IgD-negative memory B cell (primary cell): ENCODE measurements around the gene C22orf23. TPM values are rescaled to one million over a fixed set of nuclear protein-coding genes. Genes with fewer than 3 reads are reported as not detected.
"Not testable (repeated sequence)": the region's sequence is repeated elsewhere in the genome, so short reads cannot be mapped to it uniquely, and the experiment has no call there.

Experiments
- H3K27ac Mint-ChIP-seq, 3 donors: one replicate each; pipeline ENCODE4 v1.8.0; 2020 to 2022; ENCODE audit warnings: mild to moderate bottlenecking in 3 of 3, mixed read lengths in 3 of 3, moderate library complexity in 1 of 3
- H3K27me3 Mint-ChIP-seq: one replicate; pipeline ENCODE4 v1.8.0; 2021; ENCODE audit warnings: mixed read lengths
- H3K36me3 Mint-ChIP-seq: one replicate; pipeline ENCODE4 v1.8.0; 2020; ENCODE audit warnings: mild to moderate bottlenecking, mixed read lengths
- H3K4me1 Mint-ChIP-seq, 3 donors: one replicate each; pipeline ENCODE4 v1.8.0; 2020 to 2022; ENCODE audit warnings: mixed read lengths in 3 of 3, mild to moderate bottlenecking in 1 of 3
- H3K4me3 Mint-ChIP-seq, 4 donors: one replicate each; pipeline ENCODE4 v1.8.0; 2020 to 2022; ENCODE audit warnings: mild to moderate bottlenecking in 4 of 4, mixed read lengths in 4 of 4, moderate library complexity in 3 of 4
- H3K9me3 Mint-ChIP-seq, 3 donors: one replicate each; pipeline ENCODE4 v1.8.0; 2020 to 2021; ENCODE audit warnings: mixed read lengths in 3 of 3, mild to moderate bottlenecking in 1 of 3
- polyA plus RNA-seq: library from polyadenylated mRNA; unstranded; fragments of 300-500 nt; fragmentation: Illumina TruSeq; gene quantifications from one replicate; pipeline ENCODE4 v1.2.3, GENCODE V29; 2021

The C22orf23 gene
- polyA plus RNA-seq, 1 donor from 2014 or later = not detected

DNA sequence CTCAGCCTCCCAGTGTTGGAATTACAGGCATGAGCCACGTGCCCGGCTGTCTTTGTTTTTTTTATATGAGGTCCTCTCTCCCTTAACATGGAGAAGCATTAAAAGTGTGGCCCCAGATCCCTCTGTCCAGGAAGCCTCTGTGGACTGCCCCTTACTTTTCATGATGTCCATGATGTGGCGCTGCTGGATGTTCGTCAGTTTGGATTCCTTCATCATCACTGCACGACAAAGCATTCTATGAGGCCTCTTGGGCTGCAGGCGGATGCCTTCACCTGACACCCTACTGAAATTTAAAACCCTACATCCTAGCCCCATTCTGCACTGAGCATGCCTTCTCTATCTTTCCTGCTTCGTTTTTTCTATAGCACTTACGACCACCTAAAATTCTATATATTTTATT lies 2.1 kb downstream of the C22orf23 start:
- Mint-ChIP-seq H3K4me1 (peaks cover 16 to 24% (median 20%) of the 10 kb centered on the region in 3 donors), H3K27me3 (peaks cover 12% of the 10 kb centered on the region), H3K36me3 (peaks cover 3% of the 10 kb centered on the region), H3K27ac (peak overlapping the region in 1 of 3 donors; percentile 22), H3K9me3 (no peaks in the 10 kb centered on the region), H3K4me3 (no peak overlapping the region)

DNA sequence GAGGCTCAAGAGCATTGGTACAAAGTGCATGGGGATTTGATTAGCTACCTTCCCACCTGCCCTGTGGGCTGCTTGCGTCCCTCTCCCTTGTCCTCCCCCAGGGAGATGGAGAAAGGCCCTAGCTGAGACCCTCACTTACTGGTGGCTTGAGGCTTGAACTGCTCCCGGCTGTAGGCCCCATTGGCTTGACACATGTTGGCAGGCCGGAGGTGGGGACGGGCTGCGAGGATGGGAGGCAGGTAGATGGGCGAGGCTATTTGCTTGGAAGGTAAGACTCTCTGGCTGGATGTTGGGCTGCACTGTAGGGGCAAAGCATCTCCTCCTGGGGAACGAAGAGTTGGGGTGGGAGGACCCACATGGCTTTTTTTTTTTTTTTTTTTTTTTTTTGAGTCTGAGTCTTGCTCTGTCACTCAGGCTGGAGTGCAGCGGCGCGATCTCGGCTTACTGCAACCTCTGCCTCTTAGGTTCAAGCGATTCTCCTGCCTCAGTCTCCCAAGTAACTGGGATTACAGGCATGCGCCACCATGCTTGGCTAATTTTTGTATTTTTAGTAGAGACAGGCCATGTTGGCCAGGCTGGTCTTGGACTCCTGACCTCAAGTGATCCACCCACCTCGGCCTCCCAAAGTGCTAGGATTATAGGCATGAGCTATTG lies 6.1 kb downstream of the C22orf23 start:
- H3K36me3 Mint-ChIP-seq, H3K27me3 Mint-ChIP-seq, H3K4me3 Mint-ChIP-seq, H3K27ac Mint-ChIP-seq, H3K9me3 Mint-ChIP-seq, H3K4me1 Mint-ChIP-seq: not testable (repeated sequence)

DNA sequence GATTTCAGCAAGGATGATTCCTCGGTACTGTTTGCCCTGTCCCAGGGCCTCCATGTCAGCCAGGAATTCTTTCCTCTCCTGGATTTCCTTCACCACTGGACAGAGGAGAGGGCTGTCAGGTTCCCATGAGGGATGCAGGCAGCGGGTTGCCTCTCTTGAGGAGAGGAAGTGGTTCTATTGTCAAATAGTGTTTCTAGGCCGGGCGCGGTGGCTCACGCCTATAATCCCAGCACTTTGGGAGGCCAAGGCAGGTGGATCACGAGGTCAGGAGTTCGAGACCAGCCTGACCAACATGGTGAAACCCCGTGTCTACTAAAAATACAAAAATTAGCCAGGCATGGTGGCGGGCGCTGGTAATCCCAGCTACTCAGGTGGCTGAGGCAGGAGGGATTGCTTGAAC lies 9.0 kb downstream of the C22orf23 start:
- H3K4me3 Mint-ChIP-seq, H3K27me3 Mint-ChIP-seq, H3K36me3 Mint-ChIP-seq, H3K9me3 Mint-ChIP-seq, H3K27ac Mint-ChIP-seq, H3K4me1 Mint-ChIP-seq: not testable (repeated sequence)

DNA sequence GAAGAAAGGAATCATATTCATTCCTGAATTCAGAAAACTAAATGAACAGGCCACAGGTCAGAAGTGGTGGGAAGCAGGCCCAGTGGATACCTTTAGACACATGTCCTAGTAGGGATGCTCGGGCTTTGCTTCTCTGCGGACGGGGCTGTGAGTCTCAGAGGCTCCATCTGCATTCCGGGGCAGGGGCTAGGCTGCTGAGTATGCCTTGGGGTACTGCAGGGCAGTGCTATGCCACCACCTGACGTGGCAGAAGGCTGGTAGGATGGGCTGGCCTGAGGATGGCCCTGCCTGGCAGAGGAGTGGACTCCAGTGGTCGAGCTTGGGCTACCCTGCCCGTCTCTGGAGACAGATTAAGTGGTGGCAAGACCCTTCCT lies 9.6 kb downstream of the C22orf23 start:
- Mint-ChIP-seq H3K9me3 (no peaks in the 10 kb centered on the region), H3K36me3 (peaks cover 2% of the 10 kb centered on the region), H3K27ac (no peak overlapping the region), H3K27me3 (no peaks in the 10 kb centered on the region), H3K4me3 (no peak overlapping the region), H3K4me1 (no peaks in the 10 kb centered on the region)

DNA sequence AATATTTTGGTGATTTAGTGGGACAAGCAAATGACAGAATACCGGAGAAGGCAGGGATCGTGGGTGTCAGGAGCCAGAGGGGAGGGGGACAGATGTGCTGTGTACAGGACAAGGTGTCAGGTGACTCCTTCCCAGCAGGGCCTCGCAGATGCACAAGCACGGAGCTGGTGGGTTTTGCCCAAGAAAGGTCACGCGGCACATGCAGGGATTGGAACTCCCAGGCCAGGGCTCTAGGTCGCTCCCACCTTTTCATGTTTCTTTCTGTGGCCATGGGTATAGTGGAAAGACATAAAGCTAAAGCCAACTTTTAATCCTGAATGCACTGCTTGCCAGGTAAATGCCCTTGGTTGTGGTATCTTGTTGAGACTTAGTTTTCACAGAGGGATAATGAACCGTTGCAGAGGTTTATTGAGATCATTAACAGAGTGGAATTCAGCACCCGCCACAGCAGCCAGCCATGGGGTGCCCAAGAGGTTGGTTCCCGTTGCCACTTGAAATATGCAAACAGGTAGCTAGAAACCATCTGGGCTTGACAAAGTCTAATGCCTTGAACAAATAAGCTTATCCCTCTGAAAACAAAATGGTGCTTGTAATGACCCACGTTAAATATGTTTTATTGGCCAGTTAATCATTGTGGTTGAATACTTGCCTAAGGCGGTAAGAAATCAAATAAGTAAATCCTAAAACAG lies 10.1 kb downstream of the C22orf23 start:
- H3K27ac Mint-ChIP-seq = no peak overlapping the region

DNA sequence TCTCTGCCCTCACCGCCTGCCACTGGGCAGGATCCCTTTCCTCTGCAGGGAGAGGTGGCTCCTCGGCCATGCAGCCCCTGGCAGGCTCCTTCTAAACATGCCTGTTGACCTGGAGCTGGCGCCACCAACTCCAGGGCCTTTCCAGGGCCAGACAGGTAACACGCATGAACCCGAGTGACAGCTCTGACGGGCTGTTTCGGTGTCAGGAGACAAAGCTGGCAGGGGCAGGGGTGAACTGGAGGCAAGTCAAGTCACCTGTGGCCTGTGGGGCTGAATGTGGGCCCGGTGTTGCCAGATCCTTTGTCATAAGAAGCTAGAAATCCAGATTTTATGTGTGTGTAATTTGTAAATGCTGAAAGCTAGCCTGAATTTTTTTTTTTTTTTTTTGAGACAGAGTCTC lies 11.3 kb downstream of the C22orf23 start:
- Mint-ChIP-seq H3K4me1 (no peaks in the 10 kb centered on the region), H3K27ac (no peak overlapping the region), H3K4me3 (no peak overlapping the region), H3K9me3 (no peaks in the 10 kb centered on the region), H3K36me3 (peaks cover 6% of the 10 kb centered on the region), H3K27me3 (no peaks in the 10 kb centered on the region)

More for the DNA sequence above, 10.1 kb downstream of the C22orf23 start:
- no peaks in the 10 kb centered on the region for H3K27me3 Mint-ChIP-seq
- no peak overlapping the region for H3K4me3 Mint-ChIP-seq
- H3K36me3 Mint-ChIP-seq = peaks cover 2% of the 10 kb centered on the region
- no peaks in the 10 kb centered on the region for H3K9me3 Mint-ChIP-seq
- no peaks in the 10 kb centered on the region for H3K4me1 Mint-ChIP-seq

DNA sequence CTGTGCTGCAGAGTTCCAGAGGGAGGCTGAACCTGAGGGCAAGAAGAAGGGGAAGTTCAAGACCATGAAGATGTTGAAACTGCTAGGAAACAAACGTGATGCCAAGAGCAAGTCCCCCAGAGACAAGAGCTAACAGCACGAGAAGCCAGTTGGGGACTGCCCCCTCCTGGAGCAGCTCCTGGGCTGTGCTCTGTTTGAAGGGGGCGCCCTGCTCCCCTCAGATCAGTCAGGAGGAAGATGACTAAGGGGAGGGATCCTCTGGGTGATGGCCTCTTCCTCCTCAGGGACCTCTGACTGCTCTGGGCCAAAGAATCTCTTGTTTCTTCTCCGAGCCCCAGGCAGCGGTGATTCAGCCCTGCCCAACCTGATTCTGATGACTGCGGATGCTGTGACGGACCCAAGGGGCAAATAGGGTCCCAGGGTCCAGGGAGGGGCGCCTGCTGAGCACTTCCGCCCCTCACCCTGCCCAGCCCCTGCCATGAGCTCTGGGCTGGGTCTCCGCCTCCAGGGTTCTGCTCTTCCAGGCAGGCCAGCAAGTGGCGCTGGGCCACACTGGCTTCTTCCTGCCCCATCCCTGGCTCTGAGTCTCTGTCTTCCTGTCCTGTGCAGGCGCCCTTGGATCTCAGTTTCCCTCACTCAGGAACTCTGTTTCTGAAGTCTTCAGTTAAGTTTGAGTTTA lies 12.6 kb downstream of the C22orf23 start:
- Mint-ChIP-seq H3K27ac (no peak overlapping the region), H3K4me1 (no peaks in the 10 kb centered on the region), H3K4me3 (no peak overlapping the region), H3K36me3 (peaks cover 6% of the 10 kb centered on the region), H3K9me3 (no peaks in the 10 kb centered on the region), H3K27me3 (no peaks in the 10 kb centered on the region)

DNA sequence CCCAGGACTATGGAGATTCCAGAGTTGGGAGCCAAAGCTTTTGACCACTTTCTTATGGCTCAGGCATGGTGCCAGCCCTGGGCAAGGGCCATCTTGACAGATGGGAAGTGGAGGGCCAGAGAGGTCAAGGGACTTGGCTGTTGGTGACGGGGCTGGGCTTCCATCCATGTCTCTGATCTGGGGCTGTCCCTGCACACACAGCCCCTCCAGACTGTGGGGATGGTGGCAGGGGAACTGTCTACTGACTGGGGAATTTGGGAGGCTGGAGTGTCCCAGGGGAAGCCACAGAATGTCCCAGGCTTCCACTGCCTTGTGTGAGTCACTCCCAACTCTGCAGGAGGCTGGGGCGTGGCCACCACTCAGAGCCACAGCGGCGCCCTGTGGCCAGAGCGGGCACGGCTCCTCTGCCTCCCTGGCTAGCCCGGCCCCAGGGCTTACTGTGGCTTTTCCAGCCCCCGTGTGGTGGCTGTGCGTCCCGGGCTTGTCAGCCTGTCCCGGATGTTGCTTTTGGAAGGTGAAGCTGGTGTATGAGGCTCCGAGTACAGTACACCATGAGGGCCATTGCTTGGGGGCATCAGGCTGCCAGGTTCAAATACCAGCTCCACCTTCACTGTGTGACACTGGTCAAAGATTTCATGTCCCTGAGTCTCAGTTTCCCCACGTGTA lies 19.6 kb downstream of the C22orf23 start:
- Mint-ChIP-seq H3K9me3 (no peaks in the 10 kb centered on the region), H3K27me3 (no peaks in the 10 kb centered on the region), H3K4me1 (peaks cover 4 to 12% (median 9%) of the 10 kb centered on the region in 3 donors), H3K36me3 (peaks cover 5% of the 10 kb centered on the region), H3K27ac (peak overlapping the region in 2 of 3 donors; percentile 15 to 63), H3K4me3 (peak overlapping the region in 1 of 4 donors; percentile 22)

DNA sequence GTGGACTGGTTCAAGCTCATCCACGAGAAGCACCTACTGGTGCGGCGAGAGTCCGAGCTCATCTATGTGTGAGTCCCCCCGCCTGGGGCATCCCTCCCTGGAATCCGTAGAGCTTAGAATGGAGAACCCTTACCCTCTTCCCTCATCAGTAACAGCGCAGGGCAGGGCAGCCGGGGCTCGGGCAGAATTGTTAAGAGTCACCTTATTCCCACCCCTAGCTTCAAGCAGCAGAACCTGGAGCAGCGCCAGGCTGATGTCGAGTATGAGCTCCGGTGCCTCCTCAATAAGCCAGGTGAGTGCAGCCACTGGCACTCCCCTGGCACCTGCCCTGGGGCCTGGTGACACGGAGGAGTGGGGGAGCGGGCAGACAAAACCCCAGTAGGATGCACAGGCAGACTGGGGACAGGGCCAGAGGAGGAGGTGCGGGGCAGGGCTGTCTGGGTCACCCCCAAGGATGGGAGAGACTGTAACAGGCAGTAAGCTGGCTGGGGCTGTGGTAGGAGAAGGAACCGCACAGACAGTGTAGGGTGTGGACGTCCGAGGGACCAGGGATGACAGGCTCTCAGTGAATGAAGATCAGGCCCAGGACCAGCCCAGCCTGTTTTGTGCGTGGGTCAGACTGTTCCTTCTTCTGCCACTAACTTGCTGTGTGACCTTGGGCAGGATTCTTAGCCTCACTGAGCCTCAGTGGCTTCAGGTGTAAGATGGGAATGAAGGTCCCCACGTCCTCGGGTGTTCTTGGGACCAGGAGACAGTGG lies 20.4 kb downstream of the C22orf23 start:
- no peaks in the 10 kb centered on the region for H3K27me3 Mint-ChIP-seq
- no peak overlapping the region for H3K27ac Mint-ChIP-seq
- H3K9me3 Mint-ChIP-seq = no peaks in the 10 kb centered on the region
- peaks cover 7% of the 10 kb centered on the region for H3K36me3 Mint-ChIP-seq
- H3K4me3 Mint-ChIP-seq = no peak overlapping the region
- H3K4me1 Mint-ChIP-seq = peaks cover 4 to 12% (median 9%) of the 10 kb centered on the region in 3 donors

DNA sequence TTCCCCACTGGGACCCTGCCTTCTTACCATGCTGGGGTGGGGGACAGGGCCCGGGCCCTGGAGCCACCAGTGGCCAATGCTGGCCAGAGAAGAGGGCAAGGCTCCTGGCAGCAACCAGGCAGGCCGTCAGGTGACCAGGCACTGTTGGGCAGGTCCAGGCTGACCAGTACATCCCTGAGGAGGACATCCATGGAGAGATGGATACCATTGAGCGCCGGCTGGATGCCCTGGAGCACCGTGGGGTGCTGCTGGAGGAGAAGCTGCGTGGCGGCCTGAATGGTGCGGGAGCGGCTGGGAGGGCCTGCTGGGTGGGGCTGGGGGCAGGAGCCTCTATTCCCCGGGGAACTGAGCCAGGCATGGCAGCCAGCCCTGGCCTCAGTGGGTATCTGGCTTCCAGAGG lies 21.0 kb downstream of the C22orf23 start:
- Mint-ChIP-seq H3K4me3 (no peak overlapping the region), H3K36me3 (peaks cover 4% of the 10 kb centered on the region), H3K9me3 (no peaks in the 10 kb centered on the region), H3K27ac (no peak overlapping the region), H3K4me1 (peaks cover 4 to 12% (median 9%) of the 10 kb centered on the region in 3 donors), H3K27me3 (no peaks in the 10 kb centered on the region)

DNA sequence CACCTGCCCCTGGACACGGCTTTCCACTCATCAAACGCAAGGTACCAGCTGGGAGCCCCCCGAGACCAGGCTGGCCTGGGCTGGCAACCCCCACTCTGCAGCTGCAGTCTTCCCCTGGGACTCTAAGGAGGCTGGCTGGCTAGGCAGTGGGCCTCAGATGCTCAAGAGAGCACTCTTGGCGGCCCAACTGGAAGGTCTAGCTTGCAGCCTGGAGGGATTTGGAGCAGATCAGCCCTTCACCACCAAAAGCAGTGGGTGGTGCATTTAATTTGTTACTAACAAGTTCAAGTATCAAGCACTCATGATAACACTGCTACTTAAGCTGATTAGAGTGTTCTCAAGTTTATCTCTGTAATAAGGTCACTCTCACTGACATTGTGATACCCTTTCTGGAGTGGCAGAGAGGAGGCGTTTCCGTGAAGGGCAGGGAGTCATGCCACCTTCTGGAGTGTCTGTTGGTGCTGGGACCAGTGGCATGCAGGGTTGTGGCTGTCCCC lies 21.5 kb downstream of the C22orf23 start:
- Mint-ChIP-seq H3K4me1 (peaks cover 4 to 12% (median 9%) of the 10 kb centered on the region in 3 donors), H3K27me3 (no peaks in the 10 kb centered on the region), H3K4me3 (peak overlapping the region in 1 of 4 donors; percentile 65), H3K36me3 (peaks cover 4% of the 10 kb centered on the region), H3K27ac (no peak overlapping the region), H3K9me3 (no peaks in the 10 kb centered on the region)

DNA sequence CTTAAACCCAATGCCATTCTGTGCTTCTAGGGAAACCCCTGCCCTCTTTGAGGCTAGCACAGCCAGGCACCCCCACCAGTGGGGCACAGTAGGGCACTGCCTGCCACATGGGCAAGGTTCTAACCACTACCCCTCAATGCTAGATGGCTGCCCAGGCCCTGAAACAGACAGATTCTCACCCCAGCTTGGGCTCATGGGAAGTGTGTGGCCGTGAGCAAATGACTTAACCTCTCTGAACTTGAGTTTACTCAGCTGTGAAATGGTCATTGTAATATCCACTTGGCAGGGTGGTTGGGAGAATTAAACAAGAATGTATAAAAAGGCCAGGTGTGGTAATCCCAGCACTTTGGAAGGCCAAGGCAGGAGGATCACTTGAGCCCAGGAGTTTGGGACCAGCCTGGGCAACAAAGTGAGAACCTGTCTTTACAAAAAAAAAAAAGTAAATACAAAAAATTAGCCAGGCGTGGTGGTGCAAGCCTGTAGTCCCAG lies 22.4 kb downstream of the C22orf23 start:
- peaks cover 4 to 12% (median 9%) of the 10 kb centered on the region in 3 donors for H3K4me1 Mint-ChIP-seq
- H3K36me3 Mint-ChIP-seq = peaks cover 4% of the 10 kb centered on the region
- peak overlapping the region in 2 of 3 donors; percentile 73 to 81 for H3K27ac Mint-ChIP-seq
- H3K27me3 Mint-ChIP-seq = no peaks in the 10 kb centered on the region
- H3K4me3 Mint-ChIP-seq = no peak overlapping the region
- H3K9me3 Mint-ChIP-seq = no peaks in the 10 kb centered on the region

DNA sequence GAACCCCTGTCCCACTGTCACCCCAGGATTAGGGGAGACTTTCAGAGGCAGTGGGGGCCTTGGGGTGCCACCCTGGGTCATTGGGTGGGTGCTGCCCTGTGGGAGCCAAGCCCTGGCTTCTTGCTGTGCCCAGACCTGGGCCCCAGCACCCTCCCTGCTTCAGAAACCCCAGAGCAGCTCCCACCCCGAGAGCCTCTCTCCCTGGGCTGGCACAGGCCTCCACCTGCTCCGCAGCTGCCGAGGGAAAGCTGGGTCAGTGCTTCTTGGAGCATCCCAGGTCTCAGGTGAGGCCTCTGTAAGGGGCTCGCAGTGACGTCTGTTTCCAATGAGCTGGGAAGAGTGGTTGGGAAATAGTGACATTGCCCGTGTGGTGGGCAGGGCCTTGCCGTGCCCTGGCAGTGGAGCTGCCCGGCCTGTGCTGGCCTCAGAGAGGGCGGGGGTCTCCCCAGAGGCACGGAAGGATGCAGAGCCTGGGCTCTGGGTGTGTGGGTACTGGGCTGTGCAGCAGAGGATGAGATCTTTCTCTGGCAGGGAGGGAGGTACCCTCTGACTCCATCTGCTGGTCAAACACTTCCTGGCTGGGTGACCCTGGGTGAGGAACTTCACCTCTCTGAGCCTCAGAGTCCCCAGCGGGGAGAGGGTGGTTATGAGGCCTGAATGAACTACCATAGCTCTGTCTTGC lies 23.0 kb downstream of the C22orf23 start:
- Mint-ChIP-seq H3K27me3 (no peaks in the 10 kb centered on the region), H3K27ac (peak overlapping the region in 1 of 3 donors; percentile 73), H3K9me3 (no peaks in the 10 kb centered on the region), H3K4me1 (peaks cover 4 to 12% (median 9%) of the 10 kb centered on the region in 3 donors), H3K36me3 (peaks cover 4% of the 10 kb centered on the region), H3K4me3 (no peak overlapping the region)

DNA sequence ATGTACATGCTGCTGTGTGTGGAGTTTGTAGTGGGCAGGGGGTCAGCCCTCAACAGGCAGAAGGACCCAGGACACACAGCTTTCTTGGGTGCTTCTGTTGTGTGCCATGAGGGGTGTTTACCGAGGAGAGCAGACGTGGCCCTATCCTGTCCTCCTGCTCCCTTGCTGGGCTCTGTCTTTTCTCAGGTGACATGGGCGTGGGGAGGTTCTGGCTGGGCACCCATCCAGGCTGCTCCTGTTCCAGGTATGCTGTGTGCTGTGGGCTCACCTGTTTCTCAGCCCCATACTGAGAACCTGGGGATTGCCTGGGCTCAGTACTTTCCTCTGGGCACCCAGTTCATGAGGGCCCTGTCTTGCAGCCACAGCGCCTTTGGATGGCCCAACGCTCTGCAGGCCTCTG lies 24.0 kb downstream of the C22orf23 start:
- Mint-ChIP-seq H3K4me3 (no peak overlapping the region), H3K36me3 (peaks cover 4% of the 10 kb centered on the region), H3K27ac (no peak overlapping the region), H3K27me3 (no peaks in the 10 kb centered on the region), H3K4me1 (peaks cover 4 to 12% (median 9%) of the 10 kb centered on the region in 3 donors), H3K9me3 (no peaks in the 10 kb centered on the region)
